Nephron progenitor cell (in vitro differentiated cells): ENCODE data around the gene CBX4.
A peak's percentile ranks its signal among the peaks of the same experiment; 100 is the strongest.

Experiments
- DNase-seq: peaks from one replicate; pipeline ENCODE4 v3.0.0; 2021
- H3K27ac Mint-ChIP-seq: 2 replicates; pipeline ENCODE4 v1.8.0; 2021; ENCODE audit warnings: mild to moderate bottlenecking, moderate library complexity, mixed read lengths
- H3K27me3 Mint-ChIP-seq: 2 replicates; pipeline ENCODE4 v1.8.0; 2021; ENCODE audit warnings: mild to moderate bottlenecking, low read depth, mixed read lengths; ENCODE audit not compliant: poor library complexity
- H3K36me3 Mint-ChIP-seq: 2 replicates; pipeline ENCODE4 v1.8.0; 2021; ENCODE audit warnings: low read depth, mixed read lengths
- H3K4me1 Mint-ChIP-seq: 2 replicates; pipeline ENCODE4 v1.8.0; 2021; ENCODE audit warnings: mixed read lengths
- H3K4me3 Mint-ChIP-seq: 2 replicates; pipeline ENCODE4 v1.8.0; 2021; ENCODE audit warnings: mild to moderate bottlenecking, moderate library complexity, mixed read lengths
- H3K9me3 Mint-ChIP-seq: 2 replicates; pipeline ENCODE4 v1.8.0; 2021; ENCODE audit warnings: mild to moderate bottlenecking, moderate library complexity, mixed read lengths
- TF ChIP-seq, protein P1 (sequence below): fragments of 200-600 bp; sonication (generic); IDR thresholded peaks from 2 replicates; pipeline ENCODE4 v1.5.0; 2021; ENCODE audit warnings: antibody characterized with exemption

CBX4 gene

DNA sequence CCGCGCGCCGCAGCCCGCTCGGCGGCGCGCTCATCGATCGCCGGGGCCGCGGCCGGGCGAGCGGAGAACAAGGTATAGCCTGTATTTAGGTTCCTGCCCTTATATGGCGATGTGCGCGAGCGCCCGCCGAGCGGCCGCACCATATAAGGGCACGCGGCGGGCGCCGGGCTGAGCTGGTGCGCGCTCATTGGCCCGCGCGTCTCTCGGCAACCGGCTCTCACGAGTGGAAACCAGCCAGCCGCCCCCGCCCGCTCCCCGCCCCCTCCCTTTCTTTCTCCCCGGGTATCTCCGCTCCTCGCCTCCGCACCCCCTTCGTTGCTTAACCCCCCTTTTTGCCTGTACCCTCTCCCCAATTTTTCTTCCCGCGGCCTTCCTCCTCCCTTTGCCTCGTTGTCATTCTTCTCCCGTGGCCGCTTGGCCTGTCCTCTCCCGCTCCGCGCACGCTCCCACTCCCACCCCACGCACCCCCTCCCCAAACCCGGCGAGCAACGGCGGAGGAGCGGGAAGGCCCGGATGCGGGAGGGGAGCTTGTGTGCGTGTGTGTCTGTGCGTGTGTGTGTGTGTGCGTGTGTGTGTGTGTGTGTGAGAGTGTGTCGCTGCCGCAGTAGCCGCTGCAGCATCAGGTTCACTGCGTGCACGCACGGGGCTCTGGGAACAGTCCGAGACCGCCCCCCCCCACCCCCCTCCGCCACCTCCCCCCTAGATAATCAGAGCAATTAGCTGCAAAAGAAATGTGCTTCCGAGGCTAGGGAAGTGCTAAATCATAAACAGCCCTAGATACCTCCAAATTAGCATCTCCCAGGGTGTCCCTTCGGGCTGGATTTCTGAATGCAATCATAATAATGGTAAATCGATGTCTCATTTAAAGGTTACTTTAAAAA is 28.9 kb downstream of the CBX4 start:
- Mint-ChIP-seq H3K4me3 (peak overlapping the region; percentile 63), H3K9me3 (no peaks in the 10 kb centered on the region), H3K36me3 (no peaks in the 10 kb centered on the region), H3K4me1 (peaks cover 40% of the 10 kb centered on the region), H3K27me3 (peaks cover 91% of the 10 kb centered on the region), H3K27ac (no peak overlapping the region)
- TF ChIP-seq, protein P1, sequence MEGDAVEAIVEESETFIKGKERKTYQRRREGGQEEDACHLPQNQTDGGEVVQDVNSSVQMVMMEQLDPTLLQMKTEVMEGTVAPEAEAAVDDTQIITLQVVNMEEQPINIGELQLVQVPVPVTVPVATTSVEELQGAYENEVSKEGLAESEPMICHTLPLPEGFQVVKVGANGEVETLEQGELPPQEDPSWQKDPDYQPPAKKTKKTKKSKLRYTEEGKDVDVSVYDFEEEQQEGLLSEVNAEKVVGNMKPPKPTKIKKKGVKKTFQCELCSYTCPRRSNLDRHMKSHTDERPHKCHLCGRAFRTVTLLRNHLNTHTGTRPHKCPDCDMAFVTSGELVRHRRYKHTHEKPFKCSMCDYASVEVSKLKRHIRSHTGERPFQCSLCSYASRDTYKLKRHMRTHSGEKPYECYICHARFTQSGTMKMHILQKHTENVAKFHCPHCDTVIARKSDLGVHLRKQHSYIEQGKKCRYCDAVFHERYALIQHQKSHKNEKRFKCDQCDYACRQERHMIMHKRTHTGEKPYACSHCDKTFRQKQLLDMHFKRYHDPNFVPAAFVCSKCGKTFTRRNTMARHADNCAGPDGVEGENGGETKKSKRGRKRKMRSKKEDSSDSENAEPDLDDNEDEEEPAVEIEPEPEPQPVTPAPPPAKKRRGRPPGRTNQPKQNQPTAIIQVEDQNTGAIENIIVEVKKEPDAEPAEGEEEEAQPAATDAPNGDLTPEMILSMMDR: no peak
- peak; percentile 85 for DNase-seq

DNA sequence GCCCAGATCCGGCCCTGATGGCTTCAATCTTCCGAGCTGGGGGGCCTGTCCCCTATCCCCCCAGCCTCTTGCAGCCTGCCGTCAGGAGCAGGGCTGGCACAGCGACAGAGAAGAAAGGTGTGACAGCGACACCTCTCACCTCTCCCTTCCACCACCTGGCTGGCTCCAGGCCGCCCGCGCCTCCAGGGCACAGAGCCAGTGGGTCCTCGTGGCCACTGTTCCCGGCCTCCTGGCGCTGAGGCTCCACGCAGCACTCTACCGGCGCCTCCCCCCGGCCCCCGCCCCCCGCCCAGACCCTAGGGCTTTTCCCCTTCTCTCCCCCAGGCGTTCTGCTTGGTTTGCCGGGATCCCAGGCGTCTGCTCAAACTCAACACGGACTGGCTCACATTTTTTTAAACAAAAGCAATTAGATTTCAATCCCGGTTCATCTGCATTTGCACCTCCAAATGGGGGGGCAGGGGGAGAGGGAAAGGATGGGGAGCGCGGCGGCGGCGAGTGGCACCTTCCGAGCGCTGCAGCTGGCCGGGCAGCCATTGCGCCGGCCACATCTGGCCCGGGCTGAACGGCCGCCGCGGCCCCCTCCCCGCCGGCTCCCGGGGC is 29.6 kb downstream of the CBX4 start:
- Mint-ChIP-seq H3K4me1 (peaks cover 42% of the 10 kb centered on the region), H3K27ac (no peak overlapping the region), H3K4me3 (peak overlapping the region; percentile 74), H3K27me3 (peaks cover 94% of the 10 kb centered on the region), H3K9me3 (no peaks in the 10 kb centered on the region), H3K36me3 (no peaks in the 10 kb centered on the region)
- TF ChIP-seq, protein P1: no peak
- DNase-seq: no peak

DNA sequence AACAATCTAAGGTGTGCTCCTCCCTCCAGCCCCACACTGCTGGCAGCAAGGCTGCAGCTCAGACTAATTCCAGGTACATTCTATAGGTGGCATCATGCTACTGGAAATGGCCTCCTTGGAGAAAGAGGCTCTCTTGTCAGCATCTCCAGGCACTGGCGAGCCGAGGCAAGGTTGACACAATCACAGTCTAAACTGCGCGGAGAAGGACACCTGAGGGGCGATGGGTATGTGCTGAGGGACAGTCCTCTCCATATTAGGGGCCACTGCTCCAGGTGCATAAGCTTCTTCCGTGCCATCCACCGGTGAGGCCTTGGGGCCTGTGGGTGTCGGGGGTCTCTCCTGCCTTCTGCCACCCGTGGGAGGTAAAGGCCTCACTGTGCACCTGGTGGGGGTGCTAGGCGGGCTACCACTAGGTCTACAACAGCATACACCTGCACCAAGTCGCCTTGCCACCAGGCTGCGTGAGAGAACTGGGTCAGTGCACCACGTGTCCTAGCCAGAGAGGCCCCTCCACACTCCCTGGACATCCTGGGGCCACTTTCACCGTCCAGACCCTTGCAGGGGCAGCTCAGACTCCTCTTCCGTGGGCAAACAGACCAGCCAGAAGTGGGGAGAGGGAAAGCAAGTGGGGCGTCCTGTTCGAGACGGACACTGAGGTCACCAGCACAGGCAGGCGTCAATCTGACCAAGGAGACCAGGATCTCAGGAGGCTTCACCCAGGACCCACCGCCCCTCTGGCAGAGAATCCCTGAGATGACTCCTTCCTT is 30.3 kb downstream of the CBX4 start:
- H3K4me3 Mint-ChIP-seq: peak overlapping the region; percentile 64
- H3K36me3 Mint-ChIP-seq: no peaks in the 10 kb centered on the region
- H3K4me1 Mint-ChIP-seq: peaks cover 41% of the 10 kb centered on the region
- TF ChIP-seq, protein P1: peak; percentile 13
- no peaks in the 10 kb centered on the region for H3K9me3 Mint-ChIP-seq
- no peak overlapping the region for H3K27ac Mint-ChIP-seq
- no peak for DNase-seq
- peaks cover 94% of the 10 kb centered on the region for H3K27me3 Mint-ChIP-seq

DNA sequence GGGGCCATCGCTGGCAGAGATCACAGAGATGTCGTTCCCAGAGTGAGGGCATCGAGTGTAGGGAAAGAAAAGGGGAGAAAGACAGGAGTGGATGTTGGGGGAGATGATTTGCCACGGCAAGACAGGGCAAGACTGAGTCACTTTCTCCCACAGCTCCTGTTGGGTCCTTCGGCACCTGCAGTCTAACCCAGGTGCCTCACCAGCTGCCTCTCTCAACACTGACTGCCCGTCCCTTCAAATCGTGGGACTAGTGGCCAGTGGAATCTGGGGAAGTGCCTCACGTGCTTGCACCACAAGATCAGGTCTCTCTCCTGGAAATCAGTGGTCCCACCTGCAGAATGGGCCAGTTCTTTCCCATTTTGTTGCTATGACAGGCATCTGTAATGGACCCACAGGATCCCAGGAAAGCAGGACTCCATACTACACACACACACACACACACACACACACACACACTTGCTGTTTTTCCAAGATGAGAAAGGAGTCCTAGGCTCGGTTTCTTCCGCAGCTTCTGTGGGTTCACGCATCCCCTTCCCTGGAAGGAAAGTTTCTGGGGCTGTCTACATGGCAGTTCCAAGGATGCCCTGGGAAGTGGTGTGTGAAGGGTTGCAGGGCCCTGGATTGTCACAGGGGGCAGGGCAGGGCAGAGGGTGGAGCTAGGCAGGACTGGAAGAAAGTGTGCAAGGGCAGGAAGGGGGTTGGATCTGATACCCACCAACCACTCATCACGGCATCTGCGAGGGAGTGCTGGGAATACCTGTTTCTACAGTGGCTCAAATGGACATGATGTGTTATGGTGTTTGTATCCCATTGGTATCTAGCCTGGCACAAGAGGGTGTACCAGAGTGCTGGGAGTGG is 32.1 kb downstream of the CBX4 start:
- Mint-ChIP-seq H3K27me3 (peaks cover 100% of the 10 kb centered on the region), H3K9me3 (peaks cover under 1% of the 10 kb centered on the region), H3K4me3 (no peak overlapping the region), H3K27ac (no peak overlapping the region), H3K4me1 (peaks cover 37% of the 10 kb centered on the region), H3K36me3 (no peaks in the 10 kb centered on the region)
- TF ChIP-seq, protein P1: no peak
- DNase-seq: no peak

DNA sequence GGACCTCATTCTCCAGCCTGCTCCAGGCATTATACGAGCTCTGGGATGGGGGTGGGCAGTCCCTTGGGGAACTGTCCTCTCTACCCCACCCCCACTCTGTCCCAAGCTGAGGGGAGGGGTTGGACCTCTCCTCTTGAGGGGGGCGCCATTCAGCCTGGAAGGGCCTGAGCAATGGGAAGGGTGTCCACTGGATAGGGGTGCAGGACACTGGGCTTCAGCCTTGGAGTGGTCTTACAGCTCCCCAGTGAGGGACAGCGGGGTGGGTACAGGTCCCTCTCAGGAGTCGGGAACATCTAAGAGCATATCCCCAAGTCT is 32.8 kb downstream of the CBX4 start:
- TF ChIP-seq, protein P1: no peak

More for the DNA sequence above, 32.8 kb downstream of the CBX4 start:
- Mint-ChIP-seq H3K9me3 (peaks cover 8% of the 10 kb centered on the region), H3K4me3 (no peak overlapping the region), H3K27ac (no peak overlapping the region), H3K36me3 (no peaks in the 10 kb centered on the region), H3K4me1 (peaks cover 32% of the 10 kb centered on the region), H3K27me3 (peaks cover 100% of the 10 kb centered on the region)
- DNase-seq: no peak
